ENCODE measurements around the gene ATP5F1B. TPM values are rescaled to one million over a fixed set of nuclear protein-coding genes. Genes with fewer than 3 reads are reported as not detected.

ATP5F1B gene
- total RNA-seq, 1 donor from 2014 or later, result 475 TPM

DNA sequence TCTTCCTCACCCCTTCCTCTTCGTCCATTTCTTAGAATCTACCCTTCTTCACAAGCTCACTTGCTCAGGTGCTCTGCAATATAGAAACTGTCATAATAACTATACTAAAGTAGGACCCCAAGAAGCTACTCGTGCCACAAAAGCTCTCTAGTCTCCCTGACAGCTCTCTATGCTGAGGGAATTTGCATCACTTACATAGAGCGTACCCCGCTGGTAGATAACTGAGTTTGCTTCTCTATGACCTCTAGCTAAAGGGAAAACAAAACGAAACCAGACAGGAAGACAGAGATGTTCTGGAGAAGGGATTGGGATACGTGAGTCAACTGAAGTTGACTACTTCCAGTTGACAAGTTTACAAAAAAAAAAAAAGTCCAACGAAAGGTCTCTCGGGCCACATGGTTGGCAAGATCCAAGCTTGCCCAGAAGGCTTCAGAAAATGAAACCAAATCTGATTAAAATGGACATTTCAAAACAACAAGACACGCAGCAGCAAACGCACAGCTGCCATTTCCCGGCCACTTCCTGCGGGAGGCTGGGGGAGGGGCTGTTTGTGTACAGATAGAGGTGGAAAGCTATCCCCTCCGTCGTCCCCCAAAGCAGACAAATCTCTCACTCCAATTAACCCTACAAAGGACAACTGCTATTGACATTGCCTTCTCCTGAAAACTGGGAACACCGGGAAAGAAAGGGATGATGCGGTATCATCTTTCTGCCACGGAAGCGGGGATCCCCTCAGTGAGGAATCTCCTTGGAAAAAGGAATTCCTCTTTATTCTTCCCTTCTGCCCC is 16.9 kb downstream of the ATP5F1B start:
- intact Hi-C loops (cut with micrococcal nuclease), result loop anchor here (1.0 to 5.0 kb wide), 8 partner anchors 7 to 613 kb away; partner anchors contain the start of genes CNPY2, SPRYD4 and STAT2

DNA sequence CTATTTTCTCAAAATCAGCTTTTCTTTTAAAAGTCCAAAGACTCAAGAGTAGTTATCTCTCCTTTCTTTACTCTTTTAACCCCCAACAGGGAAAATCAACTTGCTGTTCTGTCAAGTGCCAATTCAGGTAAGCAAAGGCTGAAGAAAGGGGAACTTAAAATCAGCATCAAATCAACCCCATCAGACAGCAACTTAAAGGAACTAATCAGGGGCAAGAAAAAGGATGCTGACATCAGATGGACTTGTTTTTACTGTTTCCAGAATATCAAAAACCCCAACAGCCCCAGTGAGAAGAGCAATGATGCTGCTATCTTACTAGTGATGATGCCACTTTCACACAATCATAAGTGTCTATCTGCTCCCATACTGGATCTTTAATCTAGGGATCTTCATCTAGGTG is 19.1 kb downstream of the ATP5F1B start:
- intact Hi-C loops (cut with micrococcal nuclease), result loop anchor here (5.0 kb wide), 2 partner anchors 309 to 616 kb away; partner anchors contain the start of gene CNPY2

DNA sequence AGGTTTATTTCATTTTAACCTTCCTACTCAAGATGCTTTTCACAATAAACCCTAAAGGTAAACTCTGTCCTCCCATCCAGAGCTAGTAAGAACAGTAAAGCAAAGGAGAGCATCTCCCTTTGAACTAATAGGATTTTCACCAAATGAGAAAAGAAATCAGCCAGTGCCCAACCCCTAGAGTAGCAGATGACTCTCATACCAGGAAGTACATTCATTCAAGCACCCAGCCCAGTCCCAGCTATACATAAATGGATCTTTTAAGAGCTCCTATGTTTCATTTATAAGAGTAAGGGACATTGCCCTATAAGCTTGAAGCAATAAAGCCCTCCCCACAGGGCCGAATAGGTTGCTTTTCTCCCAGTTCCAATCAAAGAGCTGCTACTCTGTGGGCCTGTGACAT is 23.2 kb downstream of the ATP5F1B start:
- intact Hi-C loops (cut with micrococcal nuclease), result no loop called here

DNA sequence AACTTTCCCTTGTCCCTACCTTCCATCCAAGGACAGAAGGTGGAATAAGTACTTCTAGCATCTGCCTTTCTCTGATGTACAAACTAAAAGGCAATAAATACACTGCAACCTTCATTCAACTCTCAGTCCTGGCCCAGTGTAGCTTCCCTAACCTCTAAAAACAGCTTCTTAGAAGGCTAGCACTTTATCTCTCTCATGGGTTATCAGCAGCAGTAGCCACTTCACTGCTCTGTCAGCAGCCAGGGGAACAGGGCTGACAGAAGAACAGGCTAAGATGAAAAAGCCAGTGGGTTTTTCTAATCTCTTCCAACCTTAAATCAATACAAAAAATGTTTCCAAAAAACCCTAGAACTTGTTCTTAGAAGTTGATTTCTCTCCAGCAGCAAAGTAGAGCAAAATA is 28.9 kb downstream of the ATP5F1B start:
- intact Hi-C loops (cut with micrococcal nuclease), result no loop called here

DNA sequence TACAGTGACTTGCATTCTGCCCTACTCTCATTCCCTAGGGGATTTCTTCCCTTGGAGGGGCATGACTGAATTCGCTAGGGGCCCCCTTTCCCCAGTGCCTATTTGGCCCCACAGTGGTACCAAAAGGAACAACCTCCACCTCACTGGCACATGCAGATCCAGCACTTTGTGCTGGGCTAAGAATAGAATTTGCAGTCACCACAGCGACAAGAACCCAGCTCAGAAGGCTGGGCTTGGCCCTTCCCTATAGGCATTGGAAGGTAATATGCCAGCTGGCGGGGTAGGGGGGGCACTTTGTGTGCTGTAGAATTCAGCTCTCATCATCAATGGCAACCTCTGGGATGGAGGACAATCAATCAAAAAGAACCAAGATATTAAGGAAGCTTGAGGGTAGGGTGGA is 29.5 kb downstream of the ATP5F1B start:
- intact Hi-C loops (cut with micrococcal nuclease), result no loop called here

DNA sequence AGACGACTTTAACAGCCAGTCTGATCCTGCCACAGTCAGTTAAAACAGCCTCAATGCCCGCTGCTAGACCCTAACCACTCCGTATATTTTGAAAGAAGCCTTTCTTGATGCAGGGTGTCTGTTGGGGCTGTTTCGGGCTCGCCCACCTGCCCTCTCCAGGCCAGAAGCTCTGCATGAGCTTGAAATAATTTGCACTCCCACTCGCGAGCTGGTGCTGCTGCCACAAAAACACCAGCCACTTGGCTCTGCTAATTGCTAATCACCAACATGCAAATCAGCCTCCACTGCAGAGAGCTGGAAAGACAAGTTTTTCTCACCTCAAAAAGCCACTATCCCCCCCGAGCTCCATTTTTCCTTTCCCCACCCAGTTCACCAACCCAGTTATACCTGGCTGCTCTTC is 31.2 kb downstream of the ATP5F1B start:
- intact Hi-C loops (cut with micrococcal nuclease), result no loop called here

DNA sequence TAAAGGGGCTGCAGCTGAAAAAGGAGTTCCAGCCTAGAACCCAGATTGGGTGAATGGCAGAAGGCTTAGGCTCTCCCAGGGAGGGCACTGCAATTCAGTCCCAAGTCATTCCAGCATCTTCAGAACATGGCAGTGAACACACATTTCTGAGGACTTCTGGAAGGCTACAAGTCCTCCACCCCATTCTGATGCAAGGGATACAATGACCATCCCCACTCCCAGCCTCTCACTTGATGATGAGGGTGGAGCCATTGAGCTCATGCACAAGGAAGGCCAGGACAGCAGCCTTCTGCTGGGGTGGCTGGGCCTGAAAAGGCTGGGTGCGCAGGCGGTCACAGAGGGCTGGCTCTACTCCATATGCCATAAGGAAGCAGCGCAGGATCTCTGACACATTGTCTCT is 41.4 kb downstream of the ATP5F1B start:
- intact Hi-C loops (cut with micrococcal nuclease), result no loop called here

DNA sequence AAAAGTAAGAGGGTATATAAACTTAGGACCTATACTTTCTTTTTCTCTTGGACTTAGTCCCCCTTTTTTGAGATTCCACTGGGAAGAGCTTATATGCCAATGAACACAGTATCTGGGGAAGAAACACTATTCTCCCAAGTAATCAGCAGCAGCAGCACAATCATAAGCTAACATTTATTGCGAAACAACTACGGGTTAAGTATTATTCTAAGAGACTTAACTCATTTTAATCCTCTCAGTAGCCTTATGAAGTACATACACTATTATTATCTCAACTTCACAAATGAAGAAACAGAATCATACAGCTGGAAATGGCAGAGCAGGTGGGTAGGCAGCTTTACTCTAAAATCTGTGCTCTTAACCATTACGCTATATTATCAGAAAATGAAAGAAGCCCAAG is 43.5 kb downstream of the ATP5F1B start:
- intact Hi-C loops (cut with micrococcal nuclease), result no loop called here

DNA sequence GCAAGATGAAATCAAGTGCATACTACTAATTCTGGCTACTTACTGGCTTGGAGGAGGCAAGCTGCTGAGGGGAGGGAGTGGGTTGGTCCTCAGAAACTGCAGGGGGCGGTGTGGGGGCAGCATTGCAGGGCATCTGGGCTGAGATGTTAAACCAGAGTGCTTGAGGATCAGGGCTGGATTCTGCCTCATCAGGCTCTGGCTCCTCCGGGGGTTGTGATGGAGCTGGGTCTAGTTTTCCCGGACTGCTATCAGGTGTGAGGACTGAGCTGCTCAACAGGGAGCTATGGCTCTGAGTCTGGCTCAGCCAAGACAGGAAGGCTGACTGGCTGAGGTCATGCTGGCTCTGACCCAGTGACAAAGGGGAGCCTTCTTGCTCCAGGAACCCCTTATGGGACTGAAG is 44.3 kb downstream of the ATP5F1B start:
- intact Hi-C loops (cut with micrococcal nuclease), result loop anchor here (1.0 kb wide), 1 partner anchor 27 kb away; no protein-coding TSS in a partner anchor

DNA sequence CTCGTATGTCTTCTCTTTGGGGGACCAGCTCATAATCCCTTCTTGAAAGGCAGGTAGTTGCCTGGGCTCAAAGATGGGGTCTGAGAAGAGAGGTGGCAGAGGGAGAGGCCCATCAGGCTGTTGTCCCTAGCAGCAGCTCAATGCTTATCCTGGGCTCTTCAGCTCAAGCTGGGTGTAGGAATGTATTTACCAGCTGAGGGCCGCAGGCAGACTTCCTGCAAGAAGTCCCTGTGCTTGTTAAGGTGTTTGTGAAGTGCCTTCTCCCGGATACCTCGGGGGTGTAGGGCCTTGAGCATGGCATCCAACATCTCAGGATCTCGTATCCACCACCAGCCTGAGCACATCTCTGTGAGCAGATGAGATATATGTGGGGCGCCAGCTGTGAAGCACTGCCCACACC is 45.0 kb downstream of the ATP5F1B start:
- intact Hi-C loops (cut with micrococcal nuclease), result loop anchor here (1.0 kb wide), 1 partner anchor 28 kb away; no protein-coding TSS in a partner anchor

DNA sequence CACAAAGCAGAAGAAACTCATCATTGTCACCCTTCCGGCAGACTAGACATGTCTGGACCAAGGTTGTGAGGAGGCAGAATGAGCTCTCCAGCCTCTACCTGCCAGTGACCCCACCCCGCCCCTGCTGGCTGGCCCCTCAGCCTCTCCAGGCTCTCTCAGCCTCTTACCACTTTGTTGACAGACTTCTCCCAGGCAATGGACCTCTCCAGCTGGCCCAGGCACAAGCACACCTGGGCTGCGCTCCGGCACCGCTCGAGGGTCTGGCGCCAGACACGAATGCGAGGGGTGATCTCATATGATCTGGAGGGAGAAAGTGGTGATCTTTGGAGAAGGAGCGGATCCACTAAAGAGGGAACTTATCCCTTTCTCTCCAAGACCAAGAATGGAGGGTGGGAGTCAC is 46.0 kb downstream of the ATP5F1B start:
- intact Hi-C loops (cut with micrococcal nuclease), result no loop called here

DNA sequence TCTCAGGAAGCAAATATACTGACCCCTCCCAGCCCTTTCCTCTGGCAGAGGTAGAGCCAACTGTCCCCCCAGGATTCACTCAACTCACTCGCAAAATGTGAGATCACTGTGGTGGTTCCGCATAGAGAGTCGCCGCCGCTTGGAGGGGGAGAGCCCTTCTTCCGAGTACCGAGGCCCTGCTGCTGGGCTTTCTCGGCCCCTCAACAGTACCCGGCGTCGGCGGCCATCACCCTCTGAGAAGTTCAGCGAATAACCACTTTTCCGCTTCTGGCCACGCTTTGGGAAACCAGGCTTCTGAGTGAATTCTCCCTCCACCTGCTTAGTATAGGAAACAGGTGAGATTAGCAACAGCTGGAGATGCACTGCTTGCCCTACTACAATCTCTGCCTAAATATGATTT is 46.7 kb downstream of the ATP5F1B start:
- intact Hi-C loops (cut with micrococcal nuclease), result no loop called here

DNA sequence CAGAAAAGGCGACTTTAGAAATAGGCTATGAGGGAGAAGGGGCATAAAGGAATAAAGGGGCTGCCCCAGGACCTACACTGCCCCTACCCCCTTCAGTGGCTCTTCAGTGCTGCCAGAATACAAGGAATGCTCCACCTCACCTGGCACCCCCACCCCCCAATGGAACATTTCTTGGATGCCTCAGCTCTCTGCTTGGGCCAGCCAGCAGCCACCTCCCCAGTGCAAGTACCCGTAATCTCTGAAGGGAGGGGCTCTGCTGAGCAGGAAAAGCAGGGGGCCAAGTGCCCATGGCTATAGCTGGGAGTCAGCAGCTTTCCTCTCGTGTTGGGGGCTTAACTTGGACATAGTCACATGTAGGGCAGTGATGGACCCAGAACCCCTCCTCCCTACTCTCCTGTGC is 49.0 kb downstream of the ATP5F1B start:
- intact Hi-C loops (cut with micrococcal nuclease), result no loop called here

DNA sequence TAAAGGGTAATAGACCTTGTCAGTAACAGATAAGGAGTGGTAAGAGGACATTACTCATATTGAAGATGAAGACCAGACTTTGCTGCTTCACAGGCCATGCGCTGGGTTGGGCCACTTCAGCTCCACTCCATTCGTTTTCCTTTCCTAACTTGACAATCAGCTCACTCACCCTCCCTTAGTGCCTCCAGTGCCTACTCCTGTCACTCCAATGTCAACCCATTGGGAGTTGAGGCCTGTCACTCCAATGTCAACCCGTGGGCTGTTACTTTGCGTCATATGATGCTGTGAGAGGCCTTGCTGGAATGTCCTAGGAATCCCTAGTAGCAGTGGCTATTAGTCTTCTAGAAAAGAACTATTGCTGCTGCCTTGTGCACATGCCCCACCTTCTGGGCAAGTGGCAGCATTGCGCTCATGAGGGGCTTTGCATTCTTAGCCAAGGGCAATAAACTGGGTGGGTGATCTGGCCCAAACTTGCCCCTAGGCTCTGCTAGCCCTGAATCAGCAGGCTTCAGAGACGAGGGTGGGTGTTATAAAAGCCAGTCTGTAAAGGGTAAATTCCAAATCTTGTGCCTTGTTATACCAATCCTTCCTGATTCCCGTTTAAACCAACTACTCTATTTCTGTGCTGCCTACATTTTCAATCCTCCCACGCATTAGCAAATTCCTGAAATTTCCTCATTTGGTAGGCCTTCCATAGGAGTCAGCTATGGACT is 51.7 kb downstream of the ATP5F1B start:
- intact Hi-C loops (cut with micrococcal nuclease), result loop anchor here (1.0 to 5.0 kb wide), 4 partner anchors 21 to 402 kb away; no protein-coding TSS in a partner anchor

DNA sequence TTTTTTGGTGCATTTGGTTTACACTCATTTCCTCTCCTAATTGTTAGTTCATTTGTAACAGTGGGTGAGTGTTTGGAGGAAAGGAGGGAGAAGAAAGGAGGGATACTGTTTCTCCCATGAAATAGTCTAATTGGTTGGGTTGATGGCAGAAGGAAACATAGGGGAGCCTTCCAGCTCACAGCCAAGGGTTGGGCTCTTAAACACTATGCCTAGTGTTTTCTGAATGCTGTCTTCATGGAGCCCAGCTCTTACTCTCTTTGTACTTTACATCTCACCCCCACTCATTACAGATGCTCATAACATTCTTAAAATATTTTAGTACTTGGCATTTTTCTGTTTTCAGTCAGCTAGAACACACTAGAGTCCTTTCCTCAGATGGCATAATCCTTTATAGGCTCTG is 53.8 kb downstream of the ATP5F1B start:
- intact Hi-C loops (cut with micrococcal nuclease), result loop anchor here (5.0 kb wide), 1 partner anchor 400 kb away; no protein-coding TSS in a partner anchor

DNA sequence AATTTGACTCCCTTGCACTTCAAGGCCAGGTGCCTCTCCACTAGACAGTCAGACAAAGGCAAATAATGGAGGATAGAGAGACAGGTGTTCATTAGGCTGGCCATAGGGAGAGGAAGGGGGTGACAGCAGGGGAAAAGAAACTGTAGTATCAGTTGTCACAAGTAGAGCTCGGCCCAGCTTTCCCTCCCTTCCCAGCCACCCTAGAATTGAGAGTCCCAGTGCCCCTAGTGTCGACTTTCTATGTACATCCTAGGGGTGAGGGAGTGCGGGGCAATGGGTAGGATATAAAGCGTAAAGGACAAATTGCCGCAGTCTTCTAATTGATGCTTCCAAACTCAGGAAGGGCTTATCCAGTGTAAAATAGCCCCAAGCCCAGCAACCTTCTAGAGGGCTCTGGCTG is 54.7 kb downstream of the ATP5F1B start:
- intact Hi-C loops (cut with micrococcal nuclease), result loop anchor here (5.0 kb wide), 1 partner anchor 399 kb away; no protein-coding TSS in a partner anchor

DNA sequence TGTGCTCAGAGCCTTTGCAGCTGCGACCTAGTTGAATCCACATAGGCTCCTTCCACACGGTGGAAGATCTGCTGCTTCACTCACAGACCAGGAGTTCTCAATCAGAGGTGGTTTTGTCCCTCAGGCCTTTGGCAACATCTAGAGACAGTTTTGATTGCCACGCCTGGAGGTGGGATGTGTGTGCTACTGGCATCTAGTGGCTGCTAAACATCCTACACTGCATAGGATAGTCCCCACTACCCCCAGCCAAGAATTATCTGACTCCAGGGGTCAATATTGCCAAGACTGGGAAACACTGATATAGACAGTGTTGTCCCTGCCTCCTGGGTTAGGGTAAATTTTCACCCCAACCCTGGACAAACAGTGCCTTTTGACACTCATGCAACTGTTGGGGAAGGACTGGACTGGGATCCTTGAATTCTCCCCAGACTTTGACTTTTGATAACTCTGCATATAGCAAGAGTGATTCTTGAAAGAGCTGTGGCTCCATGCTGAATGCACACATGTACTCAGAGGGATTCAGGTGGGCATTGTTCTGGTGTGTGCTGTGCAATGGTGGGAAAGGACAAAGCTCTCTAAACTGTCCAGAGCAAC is 55.5 kb downstream of the ATP5F1B start:
- intact Hi-C loops (cut with micrococcal nuclease), result loop anchor here (1.0 to 5.0 kb wide), 2 partner anchors 77 to 398 kb away; no protein-coding TSS in a partner anchor

DNA sequence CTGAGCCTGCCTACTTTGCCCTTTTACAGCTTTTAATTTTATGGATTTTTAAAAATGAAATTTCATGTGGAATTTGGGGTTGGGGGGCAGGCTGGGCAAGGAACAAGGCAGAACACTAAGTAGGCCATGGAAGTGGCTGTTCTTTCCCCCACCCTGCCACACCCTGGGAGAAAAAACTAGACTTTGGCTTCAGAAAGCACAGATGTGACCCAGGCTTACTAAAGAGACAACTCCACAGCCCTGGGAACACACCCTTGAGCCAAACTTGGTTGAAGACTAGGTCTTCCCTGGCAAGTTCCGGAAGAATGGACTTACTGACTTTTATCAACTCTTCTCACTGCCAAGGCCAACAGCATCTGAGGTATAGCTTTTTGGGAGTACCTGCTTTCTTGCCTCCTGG is 56.0 kb downstream of the ATP5F1B start:
- intact Hi-C loops (cut with micrococcal nuclease), result loop anchor here (1.0 to 5.0 kb wide), 2 partner anchors 76 to 397 kb away; no protein-coding TSS in a partner anchor

All from T-helper 1 cell treated with Interleukin-12 subunit alpha and Interleukin-12 subunit beta and Interleukin-4 antibody, amounts not matched to agents 30 ng/mL and 1 ng/mL, for 36 hours (primary cell).